Stimulated activated CD8-positive, alpha-beta memory T cell treated with anti-CD3 and anti-CD28 coated beads, Interleukin-4, amount 100 ng/mL, for 24 hours (primary cell): ENCODE results near the gene SLC38A9.

Experiments
- DNase-seq: peaks from one replicate; pipeline ENCODE4 v3.0.0-alpha.2; 2020; ENCODE audit warnings: low read depth

The SLC38A9 gene

GRCh38 chr5:55578771-55579170, 133.4 kb downstream of the SLC38A9 start:
- DNase-seq = no peak

DNA sequence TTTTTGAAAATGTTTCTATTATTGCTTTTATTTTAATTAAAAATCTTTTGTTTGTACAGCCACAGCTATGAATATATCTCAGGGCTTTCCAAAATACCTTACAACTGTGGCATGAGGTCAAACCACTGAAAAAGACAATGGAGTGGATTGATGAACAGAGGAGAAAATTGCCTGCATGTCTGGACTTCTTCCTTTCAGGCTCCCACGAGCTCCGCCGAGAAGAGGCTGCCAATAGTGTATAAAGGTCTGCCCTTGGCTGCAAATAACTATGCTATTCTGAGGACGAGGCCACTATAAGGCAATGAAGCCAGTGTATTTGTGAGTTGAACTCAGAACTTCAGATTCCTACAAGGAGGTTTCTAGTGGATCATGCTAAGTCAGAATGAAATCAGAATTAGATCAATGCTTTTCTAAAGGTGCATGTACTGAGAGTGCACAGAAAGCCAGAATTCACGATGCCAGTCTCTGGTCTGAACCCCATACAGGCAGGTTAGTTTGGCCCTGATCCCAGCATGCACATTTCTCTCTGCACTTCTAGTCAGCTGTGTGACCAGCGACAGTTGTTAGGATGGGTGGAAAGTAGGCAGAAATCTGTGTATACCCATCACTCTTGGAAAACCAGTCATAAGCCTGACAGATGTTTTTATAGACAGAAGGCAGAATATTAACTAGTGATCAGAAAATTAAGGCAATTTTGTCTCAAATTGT, 134.6 kb downstream of the SLC38A9 start:
- no peak for DNase-seq

- DNase-seq = no peak
These were observed 135.5 kb downstream of the SLC38A9 start for GRCh38 chr5:55576661-55577060.
